GM19099 (cell line): ENCODE measurements around the gene POGLUT2.
A peak's percentile ranks its signal among the peaks of the same experiment; 100 is the strongest.

ENCODE experiments used
- POLR2A ChIP-seq: IDR thresholded peaks from 3 replicates; pipeline ENCODE4 v1.6.1; 2011; ENCODE audit warnings: low read depth; ENCODE audit not compliant: insufficient read length; ENCODE audit errors: extremely low read depth

Gene POGLUT2

GRCh38 chr13:102779436-102780159 is 19.2 kb downstream of the POGLUT2 start:
- TF ChIP-seq POLR2A: no peak

- TF ChIP-seq POLR2A: no peak
Measured at GRCh38 chr13:102777736-102778135, 21.0 kb downstream of the POGLUT2 start.

DNA sequence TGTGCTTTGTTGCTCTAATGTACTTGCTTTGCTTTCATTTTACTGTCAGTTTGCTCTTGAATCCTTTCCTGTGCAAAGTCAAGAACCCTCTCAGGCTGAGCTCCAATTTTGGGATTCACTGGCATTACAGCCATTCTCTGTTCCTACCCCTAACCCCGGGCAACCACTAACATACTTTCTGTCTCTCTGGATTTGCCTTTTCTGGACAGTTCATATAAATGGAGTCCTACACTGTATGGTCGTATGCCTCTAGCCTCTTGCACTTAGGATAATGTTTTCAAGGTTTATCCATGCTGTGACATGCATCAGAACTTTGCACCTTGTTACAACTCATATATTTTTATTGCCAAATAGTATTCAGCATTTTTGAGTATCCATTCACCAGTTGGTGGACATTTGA is 22.5 kb downstream of the POGLUT2 start:
- TF ChIP-seq POLR2A: no peak

DNA sequence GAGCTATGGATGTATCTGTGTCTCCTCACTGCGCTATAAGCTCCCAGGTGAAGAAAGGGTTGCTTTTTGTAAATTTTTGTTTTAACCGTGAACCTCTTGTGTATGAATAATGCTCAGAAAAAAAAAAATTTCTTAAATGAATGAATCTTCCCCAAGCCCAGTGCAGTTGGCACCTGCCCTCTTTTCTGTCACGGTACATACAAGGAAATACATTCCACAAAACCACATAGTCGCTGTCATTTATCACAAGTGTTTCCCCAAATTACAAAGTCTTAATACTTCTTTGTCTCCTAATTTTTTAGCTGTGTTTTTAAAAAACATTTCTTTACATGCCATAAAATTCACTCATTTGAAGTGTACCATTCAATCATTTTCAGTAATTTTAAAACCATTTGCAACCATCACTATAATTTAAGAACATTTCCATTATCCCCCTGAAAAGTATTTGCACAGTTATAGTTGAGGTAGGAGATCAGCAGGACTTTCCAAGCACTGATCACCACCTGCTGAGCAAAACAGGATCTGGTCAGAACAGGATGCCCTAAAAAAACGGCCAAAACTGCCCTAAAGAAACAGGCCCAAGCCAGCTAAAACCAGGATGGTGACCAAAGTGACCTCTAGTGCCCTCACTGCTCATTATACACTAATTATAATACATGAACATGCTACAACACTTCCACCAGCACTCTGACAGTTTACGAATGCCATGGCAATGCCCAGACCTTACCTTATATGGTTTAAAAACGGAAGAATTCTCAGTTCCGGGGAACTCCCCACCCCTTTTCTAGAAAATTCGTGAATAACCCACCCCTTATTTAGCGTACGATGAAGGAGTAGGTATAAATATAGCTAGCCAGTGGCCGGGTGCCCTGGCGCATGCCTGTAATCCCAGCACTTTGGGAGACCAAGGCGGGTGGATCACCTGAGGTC is 23.9 kb downstream of the POGLUT2 start:
- TF ChIP-seq POLR2A: no peak

DNA sequence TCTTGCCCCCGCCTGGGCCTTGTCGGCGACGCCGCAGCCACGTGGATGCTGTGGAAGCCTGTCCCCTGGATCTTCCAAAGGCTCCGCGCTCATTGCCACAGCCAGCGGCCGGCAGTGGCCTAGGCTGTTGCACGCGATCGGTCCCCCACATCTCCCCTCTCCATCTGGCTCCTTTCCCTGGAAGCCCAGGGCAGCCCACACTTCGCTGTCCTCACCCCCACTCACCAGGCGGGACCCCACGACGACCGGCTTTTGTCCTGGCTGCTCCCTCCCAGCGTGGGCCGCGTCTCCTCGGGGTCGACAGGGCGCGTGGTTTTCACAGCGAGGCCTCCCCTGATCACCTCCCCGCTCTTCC is 24.6 kb downstream of the POGLUT2 start:
- no peak for TF ChIP-seq POLR2A

GRCh38 chr13:102773441-102774213 is 25.1 kb downstream of the POGLUT2 start, which contains the start of gene TEX30:
TSS of gene TEX30 (minus strand) at chr13:102773786. CDS start at chr13:102770026, 3,760 bp downstream.
- peak; percentile 98 for TF ChIP-seq POLR2A

GRCh38 chr13:102772042-102772425 is 26.7 kb downstream of the POGLUT2 start:
- no peak for TF ChIP-seq POLR2A

DNA sequence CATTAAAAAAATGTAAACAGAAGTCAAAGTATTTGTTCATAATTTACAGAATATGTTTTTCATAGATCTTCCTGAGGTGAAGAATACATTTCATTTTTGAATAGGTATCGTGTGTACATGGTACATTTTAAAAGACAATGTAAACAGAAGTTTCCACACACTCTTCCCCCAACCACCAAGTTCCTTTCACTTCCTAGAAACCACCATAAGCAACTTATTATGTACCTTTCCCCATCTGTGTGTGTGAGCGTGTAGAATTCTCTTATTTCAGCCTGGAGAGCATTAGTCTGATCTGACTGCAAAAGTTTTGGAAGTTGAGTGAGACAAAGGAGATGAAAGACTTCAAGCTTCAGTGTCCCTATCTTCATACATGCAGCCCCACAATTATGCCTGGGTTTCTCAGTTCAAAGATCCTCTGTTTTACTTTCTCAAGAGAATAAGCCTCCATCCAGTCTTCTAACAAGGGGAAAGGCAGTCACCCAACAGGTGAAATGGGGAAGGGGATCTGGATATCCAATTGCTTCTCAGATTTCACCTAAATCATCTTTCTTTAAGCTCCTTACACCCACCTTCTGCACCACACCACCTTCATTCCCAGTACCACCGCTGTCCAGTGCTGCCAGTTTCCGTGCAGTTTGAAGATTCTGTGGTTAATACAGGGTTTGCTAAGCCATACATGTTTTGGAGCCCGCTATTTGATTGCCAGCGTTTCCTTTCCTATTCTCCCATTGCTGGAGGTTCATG is 27.3 kb downstream of the POGLUT2 start:
- TF ChIP-seq POLR2A: no peak

GRCh38 chr13:102770435-102770834 is 28.3 kb downstream of the POGLUT2 start:
- TF ChIP-seq POLR2A: no peak

- no peak for TF ChIP-seq POLR2A
Measured at GRCh38 chr13:102769679-102770078, 29.1 kb downstream of the POGLUT2 start.

DNA sequence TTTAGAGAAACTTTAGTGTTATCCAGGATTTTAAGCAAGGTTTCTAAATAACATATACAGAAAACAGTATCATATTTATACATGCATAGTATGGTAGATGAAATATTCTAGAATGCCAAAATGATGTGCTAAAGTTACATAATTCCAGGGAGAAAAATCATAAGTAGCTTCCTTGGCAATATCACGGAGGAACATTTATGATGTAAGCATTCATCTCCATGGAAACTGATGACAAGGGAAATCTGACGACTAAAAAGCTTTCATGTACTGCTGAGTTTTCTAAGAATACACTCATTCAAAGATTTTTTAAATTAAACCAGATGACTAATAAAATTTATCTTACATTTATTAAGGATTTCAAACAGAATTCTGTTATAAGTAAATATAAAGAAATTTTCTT is 29.9 kb downstream of the POGLUT2 start:
- no peak for TF ChIP-seq POLR2A

DNA sequence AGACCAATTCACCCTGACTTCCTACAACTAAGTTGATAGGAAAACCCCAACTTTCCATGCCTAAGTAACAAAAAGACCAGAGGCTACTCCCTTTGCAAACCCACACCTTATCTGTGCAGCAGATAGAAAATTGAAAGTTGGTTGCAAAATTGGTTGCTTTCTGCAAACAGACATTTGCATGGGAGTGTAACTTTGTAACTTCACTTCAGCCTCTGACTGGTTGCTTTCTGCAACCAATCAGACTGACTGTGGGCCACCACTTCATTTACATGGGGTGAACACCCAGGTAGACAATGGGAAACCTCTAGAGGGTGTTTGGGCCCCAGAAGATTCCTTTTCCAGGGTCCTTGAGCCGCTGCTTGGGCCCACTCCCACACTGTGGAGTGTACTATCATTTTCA is 35.0 kb downstream of the POGLUT2 start:
- TF ChIP-seq POLR2A: no peak

- no peak for TF ChIP-seq POLR2A
Measured at GRCh38 chr13:102761071-102761470, 37.7 kb downstream of the POGLUT2 start.

- TF ChIP-seq POLR2A: no peak
Measured at GRCh38 chr13:102758842-102759241, 39.9 kb downstream of the POGLUT2 start.

GRCh38 chr13:102757006-102757405 is 41.8 kb downstream of the POGLUT2 start:
- no peak for TF ChIP-seq POLR2A

- no peak for TF ChIP-seq POLR2A
Measured at GRCh38 chr13:102751886-102752285, 46.9 kb downstream of the POGLUT2 start.
